Measurements from ENCODE around the gene ERVFRD-1.

ERVFRD-1 gene

GRCh38 chr6:11141295-11141694, 29.8 kb upstream of the ERVFRD-1 start:
- Histone ChIP-seq H3K9ac (ENCODE audit: low read length) (no peak overlapping the region), H3K9me3 (ENCODE audit: control insufficient read depth, low read length) (no peaks in the 10 kb centered on the region), H3K4me1 (ENCODE audit: control insufficient read depth, insufficient read depth, low read length) (peaks cover 7% of the 10 kb centered on the region), H3K4me3 (ENCODE audit: low read length) (no peak overlapping the region), H3K36me3 (ENCODE audit: control insufficient read depth, insufficient read depth, low read length) (no peaks in the 10 kb centered on the region), H3K27me3 (ENCODE audit: control insufficient read depth, insufficient read depth, low read length) (no peaks in the 10 kb centered on the region)

- no peak overlapping the region for H3K4me3 ChIP-seq (ENCODE audit: low read length)
- H3K4me1 ChIP-seq (ENCODE audit: control insufficient read depth, insufficient read depth, low read length): peaks cover 7% of the 10 kb centered on the region
- no peaks in the 10 kb centered on the region for H3K27me3 ChIP-seq (ENCODE audit: control insufficient read depth, insufficient read depth, low read length)
- H3K9me3 ChIP-seq (ENCODE audit: control insufficient read depth, low read length): no peaks in the 10 kb centered on the region
- no peaks in the 10 kb centered on the region for H3K36me3 ChIP-seq (ENCODE audit: control insufficient read depth, insufficient read depth, low read length)
- no peak overlapping the region for H3K9ac ChIP-seq (ENCODE audit: low read length)
Measured at GRCh38 chr6:11140056-11140455, 28.5 kb upstream of the ERVFRD-1 start.

- peaks cover 7% of the 10 kb centered on the region for H3K4me1 ChIP-seq (ENCODE audit: control insufficient read depth, insufficient read depth, low read length)
- H3K9me3 ChIP-seq (ENCODE audit: control insufficient read depth, low read length): no peaks in the 10 kb centered on the region
- no peak overlapping the region for H3K4me3 ChIP-seq (ENCODE audit: low read length)
- H3K9ac ChIP-seq (ENCODE audit: low read length): no peak overlapping the region
- H3K27me3 ChIP-seq (ENCODE audit: control insufficient read depth, insufficient read depth, low read length): no peaks in the 10 kb centered on the region
- H3K36me3 ChIP-seq (ENCODE audit: control insufficient read depth, insufficient read depth, low read length): no peaks in the 10 kb centered on the region
Measured at GRCh38 chr6:11139051-11139960, 27.8 kb upstream of the ERVFRD-1 start.

GRCh38 chr6:11136809-11137208, 25.3 kb upstream of the ERVFRD-1 start:
- H3K9ac ChIP-seq (ENCODE audit: low read length): no peak overlapping the region
- no peak overlapping the region for H3K4me3 ChIP-seq (ENCODE audit: low read length)
- H3K27me3 ChIP-seq (ENCODE audit: control insufficient read depth, insufficient read depth, low read length): no peaks in the 10 kb centered on the region
- H3K9me3 ChIP-seq (ENCODE audit: control insufficient read depth, low read length): no peaks in the 10 kb centered on the region
- H3K36me3 ChIP-seq (ENCODE audit: control insufficient read depth, insufficient read depth, low read length): no peaks in the 10 kb centered on the region
- H3K4me1 ChIP-seq (ENCODE audit: control insufficient read depth, insufficient read depth, low read length): no peaks in the 10 kb centered on the region

- H3K36me3 ChIP-seq (ENCODE audit: control insufficient read depth, insufficient read depth, low read length): no peaks in the 10 kb centered on the region
- H3K4me1 ChIP-seq (ENCODE audit: control insufficient read depth, insufficient read depth, low read length): no peaks in the 10 kb centered on the region
- no peak overlapping the region for H3K4me3 ChIP-seq (ENCODE audit: low read length)
- H3K9ac ChIP-seq (ENCODE audit: low read length): no peak overlapping the region
- no peaks in the 10 kb centered on the region for H3K9me3 ChIP-seq (ENCODE audit: control insufficient read depth, low read length)
- no peaks in the 10 kb centered on the region for H3K27me3 ChIP-seq (ENCODE audit: control insufficient read depth, insufficient read depth, low read length)
Measured at GRCh38 chr6:11133281-11133680, 21.8 kb upstream of the ERVFRD-1 start.

GRCh38 chr6:11132194-11132888, 20.8 kb upstream of the ERVFRD-1 start:
- Histone ChIP-seq H3K9me3 (ENCODE audit: control insufficient read depth, low read length) (no peaks in the 10 kb centered on the region), H3K4me1 (ENCODE audit: control insufficient read depth, insufficient read depth, low read length) (no peaks in the 10 kb centered on the region), H3K36me3 (ENCODE audit: control insufficient read depth, insufficient read depth, low read length) (no peaks in the 10 kb centered on the region)

GRCh38 chr6:11130605-11131004, 19.1 kb upstream of the ERVFRD-1 start:
- Histone ChIP-seq H3K9me3 (ENCODE audit: control insufficient read depth, low read length) (no peaks in the 10 kb centered on the region), H3K27me3 (ENCODE audit: control insufficient read depth, insufficient read depth, low read length) (no peaks in the 10 kb centered on the region), H3K4me1 (ENCODE audit: control insufficient read depth, insufficient read depth, low read length) (no peaks in the 10 kb centered on the region), H3K4me3 (ENCODE audit: low read length) (no peak overlapping the region), H3K9ac (ENCODE audit: low read length) (no peak overlapping the region), H3K36me3 (ENCODE audit: control insufficient read depth, insufficient read depth, low read length) (no peaks in the 10 kb centered on the region)

More at GRCh38 chr6:11132194-11132888, 20.8 kb upstream of the ERVFRD-1 start:
- Histone ChIP-seq H3K27me3 (ENCODE audit: control insufficient read depth, insufficient read depth, low read length) (no peaks in the 10 kb centered on the region), H3K4me3 (ENCODE audit: low read length) (no peak overlapping the region), H3K9ac (ENCODE audit: low read length) (no peak overlapping the region)

GRCh38 chr6:11129908-11130565, 18.5 kb upstream of the ERVFRD-1 start:
- Histone ChIP-seq H3K27me3 (ENCODE audit: control insufficient read depth, insufficient read depth, low read length) (no peaks in the 10 kb centered on the region), H3K9ac (ENCODE audit: low read length) (no peak overlapping the region), H3K4me3 (ENCODE audit: low read length) (no peak overlapping the region), H3K9me3 (ENCODE audit: control insufficient read depth, low read length) (no peaks in the 10 kb centered on the region), H3K36me3 (ENCODE audit: control insufficient read depth, insufficient read depth, low read length) (no peaks in the 10 kb centered on the region), H3K4me1 (ENCODE audit: control insufficient read depth, insufficient read depth, low read length) (no peaks in the 10 kb centered on the region)

- Histone ChIP-seq H3K36me3 (ENCODE audit: control insufficient read depth, insufficient read depth, low read length) (no peaks in the 10 kb centered on the region), H3K9ac (ENCODE audit: low read length) (no peak overlapping the region), H3K27me3 (ENCODE audit: control insufficient read depth, insufficient read depth, low read length) (no peaks in the 10 kb centered on the region), H3K4me3 (ENCODE audit: low read length) (no peak overlapping the region), H3K4me1 (ENCODE audit: control insufficient read depth, insufficient read depth, low read length) (no peaks in the 10 kb centered on the region), H3K9me3 (ENCODE audit: control insufficient read depth, low read length) (no peaks in the 10 kb centered on the region)
Measured at GRCh38 chr6:11128608-11129007, 17.1 kb upstream of the ERVFRD-1 start.

- Histone ChIP-seq H3K4me3 (ENCODE audit: low read length) (no peak overlapping the region), H3K36me3 (ENCODE audit: control insufficient read depth, insufficient read depth, low read length) (no peaks in the 10 kb centered on the region), H3K9ac (ENCODE audit: low read length) (no peak overlapping the region), H3K9me3 (ENCODE audit: control insufficient read depth, low read length) (no peaks in the 10 kb centered on the region), H3K27me3 (ENCODE audit: control insufficient read depth, insufficient read depth, low read length) (no peaks in the 10 kb centered on the region), H3K4me1 (ENCODE audit: control insufficient read depth, insufficient read depth, low read length) (peaks cover 7% of the 10 kb centered on the region)
Measured at GRCh38 chr6:11126876-11127275, 15.4 kb upstream of the ERVFRD-1 start.

- H3K9ac ChIP-seq (ENCODE audit: low read length): no peak overlapping the region
- H3K27me3 ChIP-seq (ENCODE audit: control insufficient read depth, insufficient read depth, low read length): no peaks in the 10 kb centered on the region
- no peaks in the 10 kb centered on the region for H3K9me3 ChIP-seq (ENCODE audit: control insufficient read depth, low read length)
- H3K36me3 ChIP-seq (ENCODE audit: control insufficient read depth, insufficient read depth, low read length): no peaks in the 10 kb centered on the region
- H3K4me3 ChIP-seq (ENCODE audit: low read length): no peak overlapping the region
- H3K4me1 ChIP-seq (ENCODE audit: control insufficient read depth, insufficient read depth, low read length): peaks cover 24% of the 10 kb centered on the region
Measured at GRCh38 chr6:11123978-11124377, 12.5 kb upstream of the ERVFRD-1 start.

GRCh38 chr6:11122380-11122779, 10.9 kb upstream of the ERVFRD-1 start:
- Histone ChIP-seq H3K36me3 (ENCODE audit: control insufficient read depth, insufficient read depth, low read length) (no peaks in the 10 kb centered on the region), H3K9ac (ENCODE audit: low read length) (no peak overlapping the region), H3K4me1 (ENCODE audit: control insufficient read depth, insufficient read depth, low read length) (peaks cover 24% of the 10 kb centered on the region), H3K27me3 (ENCODE audit: control insufficient read depth, insufficient read depth, low read length) (no peaks in the 10 kb centered on the region), H3K4me3 (ENCODE audit: low read length) (no peak overlapping the region), H3K9me3 (ENCODE audit: control insufficient read depth, low read length) (no peaks in the 10 kb centered on the region)
